NCI-H2196 treated with DMSO at 0.1 percent for 48 hours (cell line): ENCODE measurements around the gene ZNF486.
"Not testable (repeated sequence)": the region's sequence is repeated elsewhere in the genome, so short reads cannot be mapped to it uniquely, and the experiment has no call there.

Experiments
- DNase-seq: peaks from one replicate; lab custom pipeline; 2025; ENCODE audit not compliant: unreplicated experiment; lab: John Stamatoyannopoulos, UW

The ZNF486 gene

DNA sequence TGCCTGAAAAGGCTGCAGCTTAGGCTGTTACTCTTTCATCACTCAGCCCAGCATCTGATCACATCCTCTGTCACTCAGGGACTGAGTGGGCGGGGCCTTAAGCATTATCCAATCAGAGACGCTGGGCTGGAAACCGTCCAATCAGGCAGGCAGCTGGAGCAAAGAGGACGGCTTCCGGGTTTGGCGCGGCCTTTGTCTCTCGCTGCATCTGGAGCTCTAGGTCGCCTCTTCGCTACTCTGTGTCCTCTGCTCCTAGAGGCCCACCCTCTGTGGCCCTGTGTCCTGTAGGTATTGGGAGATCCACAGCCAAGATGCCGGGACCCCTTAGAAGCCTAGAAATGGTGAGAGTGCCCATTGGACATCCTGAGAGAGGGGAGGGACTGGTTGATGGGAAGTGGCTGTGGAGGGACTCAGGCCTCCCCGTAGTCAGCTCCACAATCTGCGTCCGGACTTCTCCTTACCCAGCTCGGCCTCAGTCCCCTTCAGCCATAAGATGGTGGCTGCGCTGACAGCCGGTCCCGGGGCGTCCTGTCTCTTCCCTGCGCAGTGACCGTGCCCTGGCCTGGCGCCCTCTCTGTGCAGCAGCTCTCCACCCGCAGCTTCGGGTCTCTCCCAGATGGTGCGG, at the start of gene ZNF486:
ZNF486 (plus strand) TSS at position 195 of the 625 bp plus-strand sequence; CDS start at position 312, 117 bp downstream.
- DNase-seq, result peak; percentile 65

DNA sequence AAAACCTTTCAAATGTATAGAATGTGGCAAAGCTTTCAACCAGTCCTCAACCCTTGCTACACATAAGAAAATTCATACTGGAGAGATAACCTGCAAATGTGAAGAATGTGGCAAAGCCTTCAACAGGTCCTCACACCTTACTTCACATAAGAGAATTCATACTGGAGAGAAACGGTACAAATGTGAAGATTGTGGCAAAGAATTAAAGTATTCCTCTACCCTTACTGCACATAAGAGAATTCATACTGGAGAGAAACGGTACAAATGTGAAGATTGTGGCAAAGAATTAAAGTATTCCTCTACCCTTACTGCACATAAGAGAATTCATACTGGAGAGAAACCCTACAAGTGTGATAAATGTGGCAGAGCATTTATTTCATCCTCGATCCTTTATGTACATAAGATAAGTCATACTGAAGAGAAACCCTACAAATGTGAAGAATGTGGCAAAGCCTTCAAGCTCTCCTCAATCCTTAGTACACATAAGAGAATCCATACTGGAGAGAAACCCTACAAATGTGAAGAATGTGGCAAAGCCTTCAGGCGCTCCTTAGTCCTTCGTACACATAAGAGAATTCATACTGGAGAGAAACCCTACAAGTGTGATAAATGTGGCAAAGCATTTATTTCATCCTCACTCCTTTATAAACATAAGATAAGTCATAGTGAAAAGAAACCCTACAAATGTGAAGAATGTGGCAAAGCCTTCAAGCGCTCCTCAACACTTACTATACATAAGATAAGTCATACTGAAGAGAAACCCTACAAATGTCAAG, 48.8 kb upstream of the ZNF486 start:
- not testable (repeated sequence) for DNase-seq

DNA sequence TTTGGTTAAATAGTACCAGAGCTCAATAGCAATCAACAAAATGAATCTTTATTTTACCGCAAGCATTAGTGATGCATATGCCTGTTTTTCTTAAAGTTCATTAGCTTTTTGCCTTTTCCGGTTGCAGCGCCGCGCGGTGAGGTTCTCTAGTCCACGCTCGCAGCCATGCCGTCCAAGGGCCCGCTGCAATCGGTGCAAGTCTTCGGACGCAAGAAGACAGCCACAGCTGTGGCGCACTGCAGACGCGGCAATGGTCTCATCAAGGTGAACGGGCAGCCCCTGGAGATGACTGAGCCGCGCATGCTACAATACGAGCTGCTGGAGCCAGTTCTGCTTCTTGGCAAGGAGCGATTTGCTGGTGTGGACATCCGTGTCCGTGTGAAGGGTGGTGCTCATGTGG, 42.1 kb upstream of the ZNF486 start:
- no peak for DNase-seq

DNA sequence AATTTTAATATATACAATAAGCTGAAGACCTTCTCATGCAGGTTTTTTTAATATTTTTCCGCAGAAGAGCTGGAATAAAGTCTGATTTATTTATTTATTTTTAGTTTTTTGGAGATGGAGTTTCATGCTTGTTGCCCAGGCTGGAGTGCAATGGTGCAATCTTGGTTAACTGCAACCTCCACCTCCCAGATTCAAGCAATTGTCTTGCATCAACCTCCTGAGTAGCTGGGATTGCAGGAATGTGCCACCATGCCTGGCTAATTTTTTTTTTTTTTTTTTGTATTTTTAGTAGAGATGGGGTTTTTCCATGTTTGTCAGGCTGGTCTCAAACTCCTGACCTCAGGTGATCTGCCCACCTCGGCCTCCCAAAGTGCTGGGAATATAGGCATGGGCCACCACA, 34.1 kb upstream of the ZNF486 start:
- DNase-seq, result not testable (repeated sequence)

DNA sequence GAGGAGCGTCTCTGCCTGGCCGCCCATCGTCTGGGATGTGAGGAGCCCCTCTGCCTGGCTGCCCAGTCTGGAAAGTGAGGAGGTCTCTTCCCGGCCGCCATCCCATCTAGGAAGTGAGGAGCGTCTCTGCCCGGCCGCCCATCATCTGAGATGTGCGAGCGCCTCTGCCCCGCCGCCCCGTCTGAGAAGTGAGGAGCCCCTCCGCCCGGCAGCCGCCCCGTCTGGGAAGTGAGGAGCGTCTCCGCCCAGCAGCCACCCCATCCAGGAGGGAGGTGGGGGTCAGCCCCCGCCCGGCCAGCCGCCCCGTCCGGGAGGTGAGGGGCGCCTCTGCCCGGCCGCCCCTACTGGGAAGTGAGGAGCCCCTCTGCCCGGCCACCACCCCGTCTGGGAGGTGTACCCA, 29.3 kb upstream of the ZNF486 start:
- DNase-seq, result not testable (repeated sequence)

DNA sequence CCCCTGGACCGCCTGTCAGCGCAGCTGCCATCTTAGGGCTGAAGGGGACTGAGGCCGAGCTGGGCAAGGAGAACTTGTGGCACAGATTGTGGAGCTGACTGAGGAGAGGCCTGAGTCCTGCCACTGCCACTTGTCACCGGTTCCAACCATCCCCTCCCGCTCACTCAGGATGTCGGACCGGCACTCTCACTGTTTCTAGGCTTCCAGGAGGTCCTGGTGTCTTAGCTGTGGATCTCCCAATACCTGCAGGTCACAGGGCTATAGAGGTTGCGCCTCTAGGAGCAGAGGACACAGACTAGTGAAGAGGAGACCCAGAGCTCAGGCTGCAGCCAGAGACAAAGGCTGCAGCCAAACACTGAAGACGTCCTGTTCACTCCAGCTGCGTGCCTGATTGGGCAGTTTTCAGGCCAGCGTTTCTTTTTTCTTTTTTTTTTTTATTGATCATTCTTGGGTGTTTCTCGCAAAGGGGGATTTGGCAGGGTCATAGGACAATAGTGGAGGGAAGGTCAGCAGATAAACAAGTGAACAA, 15.3 kb upstream of the ZNF486 start:
- no peak for DNase-seq

DNA sequence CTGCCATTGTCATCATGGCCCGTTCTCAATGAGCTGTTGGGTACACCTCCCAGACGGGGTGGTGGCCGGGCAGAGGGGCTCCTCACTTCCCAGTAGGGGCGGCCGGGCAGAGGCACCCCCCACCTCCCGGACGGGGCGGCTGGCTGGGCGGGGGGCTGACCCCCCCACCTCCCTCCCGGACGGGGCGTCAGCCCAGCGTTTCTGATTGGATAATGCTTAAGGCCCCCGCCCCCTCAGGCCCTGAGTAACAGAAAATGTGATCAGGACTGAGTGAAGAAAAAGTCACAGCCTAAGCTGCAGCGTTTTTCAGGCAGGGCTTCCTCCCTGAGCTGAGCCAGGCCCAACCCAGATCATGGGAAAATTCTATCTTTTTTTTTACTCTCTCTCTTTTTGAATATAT, 14.5 kb upstream of the ZNF486 start:
- not testable (repeated sequence) for DNase-seq

DNA sequence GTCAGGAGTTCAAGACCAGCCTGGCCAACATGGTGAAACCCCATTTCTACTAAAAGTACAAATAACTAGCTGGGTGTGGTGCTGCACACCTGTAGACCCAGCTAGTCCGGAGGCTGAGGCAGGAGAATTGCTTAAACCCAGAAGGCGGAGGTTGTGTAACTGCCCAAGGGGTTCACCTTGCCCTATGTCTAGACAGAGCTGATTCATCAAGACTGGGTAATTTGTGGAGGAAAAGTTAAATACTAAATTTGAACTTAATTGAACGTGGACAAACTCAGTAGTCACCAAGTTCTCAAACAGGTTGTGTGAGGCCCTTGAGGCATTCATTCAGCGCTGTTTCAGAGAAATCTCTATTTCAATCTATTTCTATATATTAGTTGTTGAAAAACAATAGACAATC, 13.7 kb upstream of the ZNF486 start:
- no peak for DNase-seq

DNA sequence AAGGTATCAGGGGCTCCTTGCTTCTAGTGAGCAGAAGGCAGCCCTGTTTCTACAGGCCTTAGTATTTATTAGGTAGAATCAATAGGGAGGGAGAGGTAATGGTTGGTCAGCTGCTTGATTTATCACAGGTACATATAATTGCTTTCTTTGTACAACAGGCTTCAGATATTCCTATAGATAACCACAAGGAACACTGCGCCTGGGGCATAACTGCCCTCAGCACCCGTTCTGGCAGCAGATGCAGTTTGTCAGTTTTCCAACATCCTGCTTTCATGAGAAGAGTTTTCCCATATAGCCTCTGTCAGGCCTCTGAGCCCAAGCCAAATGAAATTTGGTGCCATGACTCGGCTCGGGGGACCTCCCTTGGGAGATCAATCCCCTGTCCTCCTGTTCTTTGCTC, 12.4 kb upstream of the ZNF486 start:
- no peak for DNase-seq

DNA sequence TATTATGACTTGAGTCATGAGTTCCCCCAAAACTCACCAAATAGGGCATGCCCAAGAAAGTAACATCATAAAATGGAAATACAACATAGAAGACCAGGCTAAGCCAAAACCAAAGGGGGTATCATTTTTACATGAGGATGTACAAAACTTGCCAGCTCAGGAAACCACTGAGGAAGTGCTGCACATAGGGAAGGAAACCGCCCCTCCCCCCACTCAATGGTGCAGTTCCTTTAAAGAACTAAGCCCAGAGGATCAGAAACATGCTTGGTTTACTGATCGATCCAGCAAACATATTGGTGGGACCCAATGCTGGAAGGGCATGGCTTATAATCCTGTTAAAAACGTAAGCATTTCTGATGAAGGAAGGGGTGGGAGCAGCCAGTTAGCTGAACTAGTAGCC, 4.2 kb upstream of the ZNF486 start:
- DNase-seq, result no peak

DNA sequence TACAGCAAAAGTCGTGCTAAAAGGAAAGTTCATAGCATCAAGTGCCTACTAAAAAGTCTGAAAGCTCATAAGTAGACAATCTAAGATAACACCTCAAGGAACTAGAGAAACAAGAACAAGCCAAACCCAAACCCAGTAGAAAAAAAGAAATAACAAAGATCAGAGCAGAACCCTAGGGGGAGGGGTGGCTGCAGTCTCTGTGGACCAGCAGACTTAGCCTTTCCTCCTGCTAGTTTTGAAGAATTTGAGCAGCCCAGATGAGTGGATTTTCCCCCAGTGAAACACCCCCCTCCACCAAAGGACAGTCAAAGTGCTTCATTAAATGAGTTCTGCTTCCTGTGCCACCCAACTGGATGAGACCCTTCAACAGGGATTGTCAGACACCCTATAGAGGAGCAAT, 2.6 kb upstream of the ZNF486 start:
- DNase-seq, result no peak

DNA sequence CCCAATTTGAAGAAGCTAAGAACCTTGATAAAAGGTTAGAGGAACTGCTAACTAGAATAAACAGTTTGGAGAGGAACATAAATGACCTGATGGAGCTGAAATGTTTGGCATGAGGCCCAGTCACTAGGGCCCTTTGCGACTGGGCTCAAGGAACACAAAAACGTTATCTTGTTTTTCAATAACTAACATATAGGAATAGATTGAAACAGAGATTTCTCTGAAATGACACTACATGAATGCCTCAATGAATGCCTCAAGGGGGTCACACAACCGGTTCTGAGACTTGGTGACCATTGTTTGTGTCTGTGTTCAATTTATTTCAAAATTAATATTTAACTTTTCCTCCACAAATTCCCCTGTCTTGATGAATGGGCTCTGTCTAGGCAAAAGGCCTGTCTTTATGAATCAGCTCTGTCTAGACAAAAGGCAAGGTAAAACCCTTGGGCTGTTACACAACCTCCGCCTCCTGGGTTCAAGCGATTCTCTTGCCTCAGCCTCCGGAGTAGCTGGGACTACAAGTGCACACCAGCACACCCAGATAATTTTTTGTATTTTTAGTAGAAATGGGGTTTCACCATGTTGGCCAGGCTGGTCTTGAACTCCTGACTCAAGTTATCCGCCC, 932 bp upstream of the ZNF486 start:
- DNase-seq, result no peak

DNA sequence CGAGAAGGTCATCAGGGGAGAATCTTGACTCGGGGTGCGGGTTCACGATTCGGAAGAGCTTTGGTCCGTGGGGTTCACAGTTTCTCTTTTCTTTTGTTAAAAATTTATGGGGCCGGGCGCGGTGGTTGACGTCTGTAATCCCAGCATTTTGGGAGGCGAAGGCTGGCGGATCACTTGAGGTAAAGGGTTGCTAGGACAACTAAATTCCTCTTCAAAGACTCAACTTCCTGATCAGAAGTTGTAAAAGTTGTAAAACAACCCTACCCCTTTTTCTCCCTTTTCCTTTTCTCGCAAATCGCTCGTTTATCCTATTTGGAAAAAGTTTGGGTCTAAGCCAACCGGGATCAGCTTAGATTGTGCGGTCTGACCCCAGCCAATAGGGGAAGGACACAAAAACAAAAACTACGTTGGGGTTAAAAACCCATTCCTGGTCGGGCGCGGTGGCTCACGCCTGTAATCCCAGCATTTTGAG, 673 bp downstream of the ZNF486 start:
- no peak for DNase-seq

DNA sequence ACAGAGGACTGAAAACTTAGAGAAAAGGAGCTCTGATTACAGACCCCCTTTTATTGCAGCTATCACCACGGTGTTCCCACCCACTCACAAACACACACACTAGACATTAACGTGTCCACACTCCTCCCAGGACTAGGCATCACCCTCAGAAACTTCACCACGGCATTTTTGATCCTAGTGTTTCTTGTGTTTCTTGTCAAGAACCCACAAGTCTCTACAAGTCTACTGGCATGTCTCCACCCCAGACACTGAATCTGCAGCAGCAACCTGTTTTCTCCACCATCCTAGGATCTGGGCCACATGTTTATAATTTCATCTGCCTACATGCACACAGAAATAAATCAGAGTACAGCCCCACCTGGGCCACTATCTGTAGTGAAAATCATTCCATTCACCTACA, 4.3 kb downstream of the ZNF486 start:
- DNase-seq, result no peak

DNA sequence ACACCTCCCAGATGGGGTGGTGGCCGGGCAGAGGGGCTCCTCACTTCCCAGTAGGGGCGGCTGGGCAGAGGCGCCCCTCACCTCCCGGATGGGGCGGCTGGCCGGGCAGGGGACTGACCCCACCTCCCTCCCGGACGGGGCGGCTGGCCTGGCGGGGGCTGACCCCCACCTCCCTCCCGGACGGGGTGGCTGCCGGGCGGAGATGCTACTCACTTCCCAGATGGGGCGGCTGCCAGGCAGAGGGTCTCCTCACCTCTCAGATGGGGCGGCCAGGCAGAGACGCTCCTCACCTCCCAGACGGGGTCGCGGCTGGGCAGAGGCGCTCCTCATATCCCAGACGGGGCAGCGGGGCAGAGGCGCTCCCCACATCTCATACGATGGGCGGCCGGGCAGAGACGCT, 8.8 kb downstream of the ZNF486 start:
- DNase-seq, result not testable (repeated sequence)

DNA sequence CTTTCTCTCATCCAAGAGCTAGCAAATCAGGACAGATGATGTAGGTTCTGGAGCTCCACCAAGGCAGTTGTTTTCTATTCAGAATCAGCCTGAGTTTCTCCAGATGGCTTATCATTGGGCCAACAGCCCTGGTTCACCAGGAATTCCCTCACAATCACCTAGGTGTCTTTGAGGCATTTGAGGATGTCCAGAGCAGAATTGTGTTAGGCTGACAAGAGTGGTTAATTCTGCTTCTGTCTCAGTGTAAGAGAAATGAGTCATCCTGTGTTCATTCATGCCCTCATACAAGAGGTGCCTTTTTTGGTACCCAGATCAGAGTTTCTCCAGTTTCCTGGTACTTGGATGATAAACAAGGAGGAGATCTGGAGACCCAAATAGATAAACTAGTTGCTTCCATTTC, 12.9 kb downstream of the ZNF486 start:
- not testable (repeated sequence) for DNase-seq

DNA sequence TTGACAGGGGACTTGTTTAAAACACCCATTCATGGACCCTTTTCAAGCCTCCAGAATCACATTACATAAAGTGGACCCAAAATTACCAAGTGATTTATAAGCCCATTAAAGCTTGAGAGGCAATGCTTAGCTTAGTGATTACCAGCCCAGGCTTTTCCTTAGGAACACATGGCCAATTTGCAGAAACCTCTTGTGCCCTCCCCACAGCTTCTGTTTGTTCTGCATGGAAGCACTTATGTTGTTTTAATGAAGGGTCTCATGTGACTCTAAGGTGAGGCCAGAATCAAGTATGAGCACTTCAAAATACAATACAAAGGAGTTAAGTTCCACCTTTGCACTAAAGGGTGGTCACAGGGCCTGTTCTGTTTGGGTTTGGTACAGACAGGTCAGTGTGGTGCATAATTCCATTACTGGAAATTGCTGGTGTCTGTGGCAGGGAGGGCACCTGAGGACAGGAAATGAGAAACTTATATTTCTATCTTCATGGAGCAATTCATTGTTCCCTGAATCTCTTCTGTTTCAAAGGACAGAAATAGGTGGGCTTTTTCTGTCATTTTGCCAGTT, 15.3 kb downstream of the ZNF486 start:
- no peak for DNase-seq

DNA sequence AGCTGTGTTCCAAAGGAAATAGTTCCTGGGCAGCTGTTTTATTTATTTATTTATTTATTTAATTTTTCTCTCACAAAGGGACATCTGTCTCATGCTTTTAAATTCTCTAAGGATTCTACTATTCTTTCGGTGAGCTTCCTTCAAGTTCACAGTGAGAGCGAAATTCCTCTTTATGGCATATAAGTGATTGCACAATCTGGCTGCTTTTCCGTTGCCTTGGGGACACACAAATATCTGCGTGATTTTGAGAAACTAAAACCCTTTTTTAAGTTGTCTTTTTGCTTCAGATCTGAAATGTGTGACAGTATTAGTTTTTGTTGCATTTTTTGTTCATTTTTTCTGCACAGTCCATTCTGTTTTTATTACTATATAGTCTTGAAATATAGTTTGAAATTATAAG, 19.2 kb downstream of the ZNF486 start:
- no peak for DNase-seq

DNA sequence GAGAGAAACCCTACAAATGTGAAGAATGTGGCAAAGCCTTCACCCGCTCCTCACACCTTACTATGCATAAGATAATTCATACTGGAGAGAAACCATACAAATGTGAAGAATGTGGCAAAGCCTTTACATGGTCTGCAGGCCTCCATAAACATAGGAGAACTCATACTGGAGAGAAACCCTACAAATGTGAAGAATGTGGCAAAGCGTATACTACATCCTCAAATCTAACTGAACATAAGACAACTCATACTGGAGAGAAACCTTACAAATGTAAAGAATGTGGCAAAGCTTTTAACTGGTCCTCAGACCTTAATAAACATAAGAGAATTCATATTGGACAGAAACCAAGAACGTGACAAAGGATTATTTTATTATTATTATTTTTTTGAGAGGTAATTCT, 30.7 kb downstream of the ZNF486 start:
- no peak for DNase-seq

DNA sequence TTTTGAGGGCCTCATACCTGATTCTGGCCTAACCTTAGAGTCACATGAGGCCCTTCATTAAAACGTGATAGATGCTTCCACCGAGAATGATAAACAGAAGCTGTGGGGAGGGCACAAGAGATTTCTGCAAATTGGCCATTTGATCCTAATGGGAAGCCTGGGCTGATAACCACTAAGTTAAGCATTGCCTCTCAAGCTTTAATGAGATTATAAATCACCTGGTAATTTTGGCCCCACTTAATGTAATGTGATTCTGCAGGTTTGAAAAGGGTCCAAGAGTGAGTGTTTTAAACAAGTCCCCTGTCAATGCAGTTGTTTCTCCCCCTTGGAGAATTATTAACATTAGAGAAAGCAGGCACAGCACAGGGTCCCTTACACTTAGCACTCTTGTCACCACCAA, 42.0 kb downstream of the ZNF486 start:
- no peak for DNase-seq

DNA sequence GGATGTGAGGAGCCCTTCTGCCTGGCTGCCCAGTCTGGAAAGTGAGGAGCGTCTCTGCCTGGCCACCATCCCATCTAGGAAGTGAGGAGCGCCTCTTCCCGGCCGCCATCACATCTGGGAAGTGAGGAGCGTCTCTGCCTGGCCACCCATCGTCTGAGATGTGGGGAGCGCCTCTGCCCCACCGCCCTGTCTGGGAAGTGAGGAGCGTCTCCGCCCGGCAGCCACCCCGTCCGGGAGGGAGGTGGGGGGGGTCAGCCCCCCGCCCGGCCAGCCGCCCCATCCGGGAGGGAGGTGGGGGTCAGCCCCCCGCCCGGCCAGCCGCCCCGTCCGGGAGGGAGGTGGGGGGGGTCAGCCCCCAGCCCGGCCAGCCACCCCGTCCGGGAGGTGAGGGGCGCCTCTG, 47.4 kb downstream of the ZNF486 start:
- DNase-seq, result not testable (repeated sequence)

DNA sequence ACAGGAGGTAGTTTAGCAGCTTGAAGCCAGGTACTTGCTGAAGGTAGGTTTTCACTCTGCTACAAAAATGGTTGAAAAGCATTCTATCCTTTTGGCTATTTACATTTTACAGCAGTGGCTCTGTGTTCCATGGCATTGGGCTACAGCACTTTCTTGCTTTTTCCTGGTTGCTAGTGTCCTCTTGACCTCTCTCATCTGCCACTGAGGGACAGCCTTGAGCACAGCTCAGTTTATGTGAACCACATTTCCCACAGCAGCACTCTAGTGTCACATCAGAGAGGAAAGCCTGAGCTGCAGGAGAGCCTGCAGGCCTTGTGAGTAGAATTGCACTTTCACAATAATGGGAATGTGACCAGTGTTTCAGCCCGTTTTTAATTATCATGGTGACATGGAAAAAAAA, 54.6 kb downstream of the ZNF486 start:
- not testable (repeated sequence) for DNase-seq
